ENCODE results near the gene ADAP1.

Gene ADAP1

DNA sequence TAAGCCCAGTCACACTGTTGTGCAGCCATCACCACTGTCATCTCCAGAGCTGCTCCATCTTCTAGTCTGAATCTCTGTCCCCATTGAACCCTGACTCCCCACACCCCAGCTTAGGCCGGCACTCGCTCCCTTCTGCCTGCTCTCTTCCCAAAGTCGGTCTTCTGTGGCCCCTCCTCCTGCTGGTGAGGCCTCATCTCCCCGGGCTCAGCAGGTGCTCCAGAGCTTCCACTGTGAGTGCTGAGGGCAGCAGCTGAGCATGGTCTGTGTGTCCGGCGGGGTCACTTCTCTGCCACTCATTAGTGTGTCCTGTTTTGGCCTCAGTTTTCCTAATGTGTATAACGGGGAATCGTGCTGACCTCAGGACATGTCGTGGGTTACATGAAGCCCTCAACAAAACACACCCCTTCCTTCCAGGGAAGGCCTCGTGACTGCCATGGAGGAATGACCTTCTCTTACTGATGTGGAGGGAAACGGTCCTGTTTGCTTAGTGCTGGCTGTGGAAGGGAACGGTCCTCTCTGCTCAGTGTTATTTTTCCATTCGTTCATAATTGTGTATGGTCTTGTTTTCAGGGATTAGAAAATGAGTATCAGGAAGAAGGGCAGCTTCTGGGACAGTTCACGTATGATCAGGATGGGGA, 82.5 kb downstream of the ADAP1 start:
- TF ChIP-seq, protein P1, sequence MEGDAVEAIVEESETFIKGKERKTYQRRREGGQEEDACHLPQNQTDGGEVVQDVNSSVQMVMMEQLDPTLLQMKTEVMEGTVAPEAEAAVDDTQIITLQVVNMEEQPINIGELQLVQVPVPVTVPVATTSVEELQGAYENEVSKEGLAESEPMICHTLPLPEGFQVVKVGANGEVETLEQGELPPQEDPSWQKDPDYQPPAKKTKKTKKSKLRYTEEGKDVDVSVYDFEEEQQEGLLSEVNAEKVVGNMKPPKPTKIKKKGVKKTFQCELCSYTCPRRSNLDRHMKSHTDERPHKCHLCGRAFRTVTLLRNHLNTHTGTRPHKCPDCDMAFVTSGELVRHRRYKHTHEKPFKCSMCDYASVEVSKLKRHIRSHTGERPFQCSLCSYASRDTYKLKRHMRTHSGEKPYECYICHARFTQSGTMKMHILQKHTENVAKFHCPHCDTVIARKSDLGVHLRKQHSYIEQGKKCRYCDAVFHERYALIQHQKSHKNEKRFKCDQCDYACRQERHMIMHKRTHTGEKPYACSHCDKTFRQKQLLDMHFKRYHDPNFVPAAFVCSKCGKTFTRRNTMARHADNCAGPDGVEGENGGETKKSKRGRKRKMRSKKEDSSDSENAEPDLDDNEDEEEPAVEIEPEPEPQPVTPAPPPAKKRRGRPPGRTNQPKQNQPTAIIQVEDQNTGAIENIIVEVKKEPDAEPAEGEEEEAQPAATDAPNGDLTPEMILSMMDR (IDR thresholded peaks at IDR 0.05; ENCODE audit: control insufficient read depth, extremely low read depth, insufficient read depth), result no peak
- H3K4me3 ChIP-seq (ENCODE audit: low read depth, low read length), result no peak overlapping the region
- DNase-seq (ENCODE audit: low read depth), result no peak

DNA sequence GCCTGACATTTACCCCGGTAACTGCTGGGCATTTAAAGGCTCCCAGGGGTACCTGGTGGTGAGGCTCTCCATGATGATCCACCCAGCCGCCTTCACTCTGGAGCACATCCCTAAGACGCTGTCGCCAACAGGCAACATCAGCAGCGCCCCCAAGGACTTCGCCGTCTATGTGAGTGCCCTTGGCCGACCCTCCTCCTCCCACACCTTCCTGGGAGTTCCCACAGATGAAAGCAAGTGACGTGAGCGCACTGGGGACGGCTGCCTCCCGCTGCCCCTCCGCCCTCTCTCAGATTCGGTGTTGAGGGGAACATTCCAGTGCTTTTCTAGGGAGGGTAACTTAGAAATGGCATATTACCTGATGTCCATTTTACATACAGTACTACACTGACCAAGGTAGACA, 85.1 kb downstream of the ADAP1 start:
- DNase-seq (ENCODE audit: low read depth), result no peak
- H3K4me3 ChIP-seq (ENCODE audit: low read depth, low read length), result no peak overlapping the region
- TF ChIP-seq, protein P1 (IDR thresholded peaks at IDR 0.05; ENCODE audit: control insufficient read depth, extremely low read depth, insufficient read depth), result no peak

DNA sequence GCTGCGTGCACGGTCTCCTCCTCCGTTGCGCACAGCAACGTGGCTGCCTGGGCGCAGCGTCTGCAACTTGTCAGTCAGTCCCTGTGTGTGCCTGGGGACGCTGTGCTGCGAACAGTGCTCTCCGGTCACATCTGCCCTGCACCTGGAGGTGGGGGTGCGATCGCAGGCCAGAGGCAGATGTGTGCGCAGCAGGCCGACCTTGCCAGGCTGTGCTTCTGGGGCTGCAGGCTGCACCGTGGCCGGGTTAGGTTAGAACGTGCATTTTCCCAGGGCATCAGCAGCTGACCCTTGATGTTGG, 86.3 kb downstream of the ADAP1 start:
- H3K4me3 ChIP-seq (ENCODE audit: low read depth, low read length), result peak overlapping the region; percentile 45
- TF ChIP-seq, protein P1 (IDR thresholded peaks at IDR 0.05; ENCODE audit: control insufficient read depth, extremely low read depth, insufficient read depth), result no peak
- DNase-seq (ENCODE audit: low read depth), result no peak

DNA sequence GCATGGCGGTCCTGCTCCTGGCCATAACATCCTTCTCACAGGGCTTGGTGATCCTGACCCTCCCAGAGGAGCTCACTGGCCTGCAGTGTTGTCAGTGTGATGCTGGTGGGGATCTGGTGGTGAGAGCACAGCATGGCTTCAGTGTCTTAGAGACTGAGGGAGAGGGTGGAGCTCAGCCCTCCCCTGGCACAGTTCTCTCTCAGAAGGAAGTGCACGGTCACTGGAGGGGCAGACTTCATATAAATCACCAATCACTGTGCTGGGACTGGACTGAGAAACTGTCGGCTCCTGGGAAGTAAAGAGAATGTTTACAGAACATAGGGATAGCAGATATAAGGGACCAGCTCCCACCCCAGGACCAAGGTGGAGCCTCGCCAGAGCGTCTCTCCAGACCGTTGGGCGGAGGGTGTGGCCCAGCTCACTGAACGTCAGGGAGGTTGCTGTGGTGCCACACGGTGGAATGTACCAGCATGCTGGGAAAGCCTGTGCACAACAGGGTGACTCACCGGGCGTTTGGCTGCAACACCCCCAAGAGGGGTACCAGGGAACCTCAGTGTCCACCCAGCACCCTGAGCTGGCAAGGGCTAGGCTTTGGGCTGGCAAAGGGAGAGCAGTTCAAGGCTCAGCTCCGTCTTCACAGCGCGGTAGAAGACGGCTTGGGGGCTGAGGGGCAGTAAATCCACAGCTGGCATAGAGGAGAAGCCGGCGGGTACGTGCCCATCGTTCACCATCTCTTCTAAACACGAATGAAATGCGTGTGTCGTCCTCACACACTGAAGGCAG, 86.9 kb downstream of the ADAP1 start:
- peak overlapping the region; percentile 45 for H3K4me3 ChIP-seq (ENCODE audit: low read depth, low read length)
- DNase-seq (ENCODE audit: low read depth), result peak; percentile 64
- TF ChIP-seq, protein P1 (IDR thresholded peaks at IDR 0.05; ENCODE audit: control insufficient read depth, extremely low read depth, insufficient read depth), result no peak

DNA sequence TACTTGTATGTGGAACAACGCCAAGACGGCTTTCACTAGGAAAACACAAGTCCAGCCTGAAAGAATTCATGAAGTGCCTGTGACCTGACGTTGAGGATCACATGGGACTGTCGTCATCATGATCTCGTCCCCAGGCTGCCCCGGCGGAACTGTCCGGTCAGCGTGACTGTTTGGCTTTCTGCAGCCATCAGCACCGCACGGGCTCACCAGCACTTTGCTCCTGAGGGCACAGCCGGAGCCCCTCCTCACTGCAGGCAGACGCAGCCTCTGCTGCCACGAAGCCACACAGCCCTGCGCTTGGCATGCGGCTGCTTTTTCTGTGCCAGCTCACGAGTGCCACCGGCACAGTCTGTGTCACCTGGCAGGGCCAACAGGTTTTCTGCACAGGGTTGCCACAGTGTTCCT, 87.5 kb downstream of the ADAP1 start:
- TF ChIP-seq, protein P1 (IDR thresholded peaks at IDR 0.05; ENCODE audit: control insufficient read depth, extremely low read depth, insufficient read depth), result no peak
- H3K4me3 ChIP-seq (ENCODE audit: low read depth, low read length), result peak overlapping the region; percentile 45
- DNase-seq (ENCODE audit: low read depth), result peak; percentile 84

DNA sequence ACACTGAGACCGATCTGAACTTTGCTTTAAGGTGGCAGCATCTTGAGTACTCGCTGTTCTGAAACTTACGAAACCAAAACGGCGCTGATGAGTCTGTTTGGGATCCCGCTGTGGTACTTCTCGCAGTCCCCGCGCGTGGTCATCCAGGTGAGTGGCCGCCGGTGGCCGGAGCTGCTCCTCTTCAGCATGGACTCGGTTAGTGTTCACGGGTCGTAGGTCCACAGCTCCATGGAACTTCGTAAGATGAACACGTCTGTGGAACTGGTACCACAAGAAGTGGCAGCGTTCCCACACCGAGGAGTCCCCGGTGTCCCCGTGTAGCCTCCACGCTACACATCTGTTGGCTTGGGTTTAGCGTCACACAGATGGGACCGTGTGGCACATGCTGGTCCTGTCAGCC, 88.6 kb downstream of the ADAP1 start:
- TF ChIP-seq, protein P1 (IDR thresholded peaks at IDR 0.05; ENCODE audit: control insufficient read depth, extremely low read depth, insufficient read depth), result no peak
- H3K4me3 ChIP-seq (ENCODE audit: low read depth, low read length), result no peak overlapping the region
- DNase-seq (ENCODE audit: low read depth), result no peak
